Activated CD4-positive, alpha-beta T cell treated with anti-CD3 and anti-CD28 coated beads for 36 hours (primary cell): Measurements from ENCODE around the gene RACGAP1. TPM values are rescaled to one million over a fixed set of nuclear protein-coding genes. Genes with fewer than 3 reads are reported as not detected.
"Not testable (repeated sequence)": the region's sequence is repeated elsewhere in the genome, so short reads cannot be mapped to it uniquely, and the experiment has no call there.

Source experiments
- ATAC-seq: fragments of 200-7000 bp; cut with Tn5 transposase; one replicate; pipeline ENCODE4 v1.10.0; 2021; ENCODE audit warnings: mild to moderate bottlenecking, moderate library complexity
- CTCF ChIA-PET: fragments of 350-600 bp; sonication (Branson Sonifier 250); formaldehyde crosslinking; loops from one replicate; lab custom pipeline; 2021; ENCODE audit warnings: antibody characterized with exemption; lab: Charles Lee
- POLR2A ChIA-PET: fragments of 350-600 bp; sonication (Branson Sonifier 250); formaldehyde crosslinking; loops from one replicate; lab custom pipeline; 2021; ENCODE audit warnings: antibody characterized with exemption, inconsistent platforms; lab: Charles Lee
- DNase-seq: peaks from one replicate; pipeline ENCODE4 v3.0.0-alpha.2; 2020
- H3K27ac Mint-ChIP-seq: one replicate; pipeline ENCODE4 v1.8.0; 2021; ENCODE audit warnings: mixed read lengths
- H3K27me3 Mint-ChIP-seq: one replicate; pipeline ENCODE4 v1.8.0; 2021; ENCODE audit warnings: mixed read lengths
- H3K36me3 Mint-ChIP-seq: one replicate; pipeline ENCODE4 v1.8.0; 2021; ENCODE audit warnings: low read depth, mixed read lengths
- H3K4me1 Mint-ChIP-seq: one replicate; pipeline ENCODE4 v1.8.0; 2021; ENCODE audit warnings: mixed read lengths
- H3K4me3 Mint-ChIP-seq: one replicate; pipeline ENCODE4 v1.8.0; 2021; ENCODE audit warnings: mild to moderate bottlenecking, moderate library complexity, mixed read lengths
- H3K9me3 Mint-ChIP-seq: one replicate; pipeline ENCODE4 v1.8.0; 2021; ENCODE audit warnings: low read depth, mixed read lengths
- intact Hi-C, 2 experiments: fragments of 100-400 bp; cut with DNase I in 1 of 2; cut with micrococcal nuclease in 1 of 2; formaldehyde crosslinking; loops; one replicate each; pipeline versions ENCODE4 v1.14.2 to v1.15.1; 2022 to 2024; cut with DNase I, micrococcal nuclease
- total RNA-seq, 2 experiments: library from RNA; stranded (reverse); gene quantifications; one replicate each; pipeline ENCODE4 v1.2.3, GENCODE V29; 2021

Gene RACGAP1
- total RNA-seq, 2 experiments from 2014 or later: 99.7 to 118 TPM

DNA sequence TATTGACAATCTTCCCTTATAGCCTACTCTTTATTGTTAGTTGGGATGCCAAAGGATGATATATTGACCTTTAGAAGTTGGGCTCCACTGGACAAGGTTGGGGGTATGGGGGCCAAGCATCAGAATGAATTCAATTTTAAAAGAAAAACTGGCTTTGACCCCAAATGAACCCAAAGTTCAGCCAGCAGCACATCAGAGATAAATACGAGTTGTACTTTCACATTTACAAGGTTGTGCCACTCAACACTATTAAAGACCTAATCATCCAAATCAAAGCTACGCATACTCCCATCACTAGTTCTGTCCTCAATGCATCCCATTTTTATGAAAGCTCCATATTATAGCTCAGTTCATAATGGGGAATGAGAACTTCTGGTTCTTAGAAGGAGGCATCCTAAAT is 35.9 kb downstream of the RACGAP1 start:
- intact Hi-C loops, ATAC-seq, H3K4me1 Mint-ChIP-seq, H3K9me3 Mint-ChIP-seq, POLR2A ChIA-PET, DNase-seq, H3K27ac Mint-ChIP-seq, H3K4me3 Mint-ChIP-seq, H3K27me3 Mint-ChIP-seq: not testable (repeated sequence)
- CTCF ChIA-PET: interaction anchor here (0.6 to 2.0 kb wide), 3 partner anchors 36 to 97 kb away, joined by 3 to 9 read pairs (median 3); partner anchors contain the start of gene RACGAP1
- H3K36me3 Mint-ChIP-seq: peaks cover 46% of the 10 kb centered on the region

DNA sequence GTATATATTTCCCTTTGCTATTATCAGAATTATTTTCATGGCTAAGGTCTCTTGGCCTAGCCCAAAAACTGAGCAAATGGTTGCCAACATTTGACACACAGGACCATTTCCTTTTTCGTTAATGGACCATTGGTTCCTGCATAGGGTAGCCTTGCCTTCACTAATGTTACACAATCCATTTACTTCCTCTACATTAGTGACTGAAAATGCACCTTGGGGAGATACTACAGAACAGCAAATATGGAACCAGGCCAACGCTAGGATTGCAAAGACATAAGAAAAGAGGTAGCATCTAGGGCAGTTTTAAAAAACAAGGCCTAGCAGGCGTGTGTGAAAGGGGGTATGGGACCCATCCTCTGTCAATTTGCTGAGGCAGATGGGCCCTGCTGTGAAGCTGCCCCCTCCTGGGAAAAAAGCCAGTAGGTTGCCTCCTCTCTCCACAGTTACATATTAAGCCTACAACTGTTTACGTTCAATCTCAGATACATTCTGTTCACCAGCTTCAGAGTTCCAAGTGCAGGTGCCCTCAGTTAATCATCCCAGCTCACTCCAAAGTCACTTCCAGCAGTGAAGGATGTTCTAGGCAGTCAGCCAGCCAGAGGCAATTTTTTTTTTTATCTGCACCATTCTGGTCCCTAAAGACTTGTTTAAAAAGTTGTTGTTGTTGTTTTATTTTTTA is 37.5 kb downstream of the RACGAP1 start:
- H3K27ac Mint-ChIP-seq: no peak overlapping the region
- H3K9me3 Mint-ChIP-seq: no peaks in the 10 kb centered on the region
- peaks cover 35% of the 10 kb centered on the region for H3K36me3 Mint-ChIP-seq
- DNase-seq (no peak), ATAC-seq (no peak)
- peaks cover 6% of the 10 kb centered on the region for H3K4me1 Mint-ChIP-seq
- intact Hi-C loops: no loop called here
- H3K27me3 Mint-ChIP-seq: no peaks in the 10 kb centered on the region
- H3K4me3 Mint-ChIP-seq: no peak overlapping the region
- CTCF ChIA-PET: interaction anchor here (10.5 kb wide), 1 partner anchor 20 kb away, joined by 98 read pairs; no protein-coding TSS in a partner anchor
- POLR2A ChIA-PET: no interaction called here

GRCh38 chr12:49986476-49986875 is 38.8 kb downstream of the RACGAP1 start:
- POLR2A ChIA-PET: interaction anchor here (0.6 kb wide), 1 partner anchor 55 kb away, joined by 3 read pairs; no protein-coding TSS in a partner anchor
- H3K4me3 Mint-ChIP-seq, DNase-seq, H3K4me1 Mint-ChIP-seq, intact Hi-C loops, ATAC-seq, H3K27me3 Mint-ChIP-seq, H3K9me3 Mint-ChIP-seq: not testable (repeated sequence)
- H3K27ac Mint-ChIP-seq: peak overlapping the region; percentile 66
- CTCF ChIA-PET: interaction anchor here (0.6 to 10.5 kb wide), 5 partner anchors 19 to 335 kb away, joined by 3 to 98 read pairs (median 5); no protein-coding TSS in a partner anchor
- peaks cover 24% of the 10 kb centered on the region for H3K36me3 Mint-ChIP-seq

GRCh38 chr12:49985981-49986380 is 39.3 kb downstream of the RACGAP1 start:
- peaks cover 24% of the 10 kb centered on the region for H3K36me3 Mint-ChIP-seq
- intact Hi-C loops: no loop called here
- DNase-seq (peak; percentile 32), ATAC-seq (peak; percentile 84)
- H3K4me3 Mint-ChIP-seq: no peak overlapping the region
- H3K27ac Mint-ChIP-seq: no peak overlapping the region
- H3K4me1 Mint-ChIP-seq: peaks cover 6% of the 10 kb centered on the region
- POLR2A ChIA-PET: no interaction called here
- no peaks in the 10 kb centered on the region for H3K9me3 Mint-ChIP-seq
- CTCF ChIA-PET: interaction anchor here (0.6 to 10.5 kb wide), 9 partner anchors 18 to 900 kb away, joined by 3 to 98 read pairs (median 4); no protein-coding TSS in a partner anchor
- H3K27me3 Mint-ChIP-seq: no peaks in the 10 kb centered on the region

- DNase-seq: no peak
- peaks cover 6% of the 10 kb centered on the region for H3K4me1 Mint-ChIP-seq
- intact Hi-C loops: no loop called here
Observed at GRCh38 chr12:49984476-49985359, 40.6 kb downstream of the RACGAP1 start.

DNA sequence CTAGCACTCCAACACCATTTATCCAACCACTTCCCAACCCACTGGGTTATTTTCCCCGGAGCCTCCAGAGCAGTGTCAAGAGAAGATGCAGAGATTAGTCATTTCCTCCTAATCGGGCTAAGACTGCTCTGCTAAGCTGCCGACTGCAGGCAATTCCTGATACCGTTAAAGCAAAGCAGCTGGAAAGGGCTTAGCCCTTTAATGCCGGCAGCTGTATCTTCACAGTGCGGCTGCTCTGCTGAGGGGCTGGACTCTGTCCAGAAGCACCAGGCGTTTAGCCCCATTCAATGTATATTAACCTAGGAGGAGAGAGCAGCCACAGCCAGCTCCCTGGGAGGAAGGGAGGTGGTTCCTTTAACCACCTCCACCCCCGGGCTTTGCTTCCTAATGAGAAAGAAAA is 41.4 kb downstream of the RACGAP1 start:
- no peak for DNase-seq
- ChIA-PET CTCF (interaction anchor here (0.5 to 10.5 kb wide), 7 partner anchors 16 to 1464 kb away, joined by 3 to 98 read pairs (median 3); no protein-coding TSS in a partner anchor), POLR2A (interaction anchor here (0.7 kb wide), 1 partner anchor 911 kb away, joined by 3 read pairs; no protein-coding TSS in a partner anchor)
- peaks cover 6% of the 10 kb centered on the region for H3K4me1 Mint-ChIP-seq
- no peak overlapping the region for H3K4me3 Mint-ChIP-seq
- peaks cover 10% of the 10 kb centered on the region for H3K36me3 Mint-ChIP-seq
- no peaks in the 10 kb centered on the region for H3K9me3 Mint-ChIP-seq
- intact Hi-C loops: no loop called here
- H3K27me3 Mint-ChIP-seq: no peaks in the 10 kb centered on the region
- H3K27ac Mint-ChIP-seq: no peak overlapping the region
- ATAC-seq: no peak

More at GRCh38 chr12:49984476-49985359, 40.6 kb downstream of the RACGAP1 start:
- peaks cover 14% of the 10 kb centered on the region for H3K36me3 Mint-ChIP-seq
- POLR2A ChIA-PET: no interaction called here
- no peak overlapping the region for H3K4me3 Mint-ChIP-seq
- H3K27ac Mint-ChIP-seq: no peak overlapping the region
- H3K9me3 Mint-ChIP-seq: no peaks in the 10 kb centered on the region
- CTCF ChIA-PET: interaction anchor here (0.5 to 10.5 kb wide), 3 partner anchors 17 to 1463 kb away, joined by 3 to 98 read pairs (median 4); no protein-coding TSS in a partner anchor
- ATAC-seq: no peak
- H3K27me3 Mint-ChIP-seq: no peaks in the 10 kb centered on the region

DNA sequence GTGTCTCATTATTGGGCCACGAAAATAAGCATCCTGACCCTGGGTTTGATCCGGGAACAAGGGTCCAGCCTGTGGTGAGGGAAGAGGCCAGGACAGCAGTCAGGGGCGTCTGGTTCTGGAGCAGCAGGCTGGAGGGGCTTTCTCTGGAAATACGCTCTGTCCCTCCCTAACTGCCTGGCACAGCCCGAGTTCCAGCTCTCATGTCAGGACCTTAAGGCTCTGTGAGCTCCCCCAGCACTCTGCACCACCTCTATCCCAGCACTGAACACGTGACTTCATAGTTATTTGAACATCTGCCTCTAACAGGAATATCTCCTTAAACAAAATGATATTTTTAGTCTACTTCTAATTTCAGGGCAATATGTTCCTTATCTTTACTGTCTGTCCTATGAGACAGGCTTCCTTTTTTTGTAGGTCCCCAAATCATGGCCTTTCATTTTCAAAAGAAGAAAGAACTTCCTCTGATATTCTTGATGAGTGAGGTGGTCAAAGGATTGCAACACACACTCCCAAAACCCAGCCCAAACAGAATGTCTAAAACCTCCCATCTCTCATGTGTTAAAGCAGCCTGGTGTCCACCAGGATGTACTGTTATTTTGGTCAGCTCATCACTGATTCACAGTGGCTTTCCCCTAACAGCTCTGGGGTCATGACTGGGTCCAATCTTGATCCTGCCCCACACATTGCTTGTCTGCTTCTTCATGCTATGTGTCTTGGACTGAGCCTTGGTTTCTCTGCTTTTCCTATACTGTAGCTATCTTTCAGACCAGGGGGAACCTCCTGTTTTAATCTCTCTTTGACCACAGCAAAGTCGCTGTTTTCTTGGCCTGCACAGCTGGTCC is 42.8 kb downstream of the RACGAP1 start:
- Mint-ChIP-seq H3K27ac (no peak overlapping the region), H3K4me1 (peaks cover 6% of the 10 kb centered on the region), H3K36me3 (peaks cover 6% of the 10 kb centered on the region), H3K4me3 (no peak overlapping the region), H3K9me3 (no peaks in the 10 kb centered on the region), H3K27me3 (no peaks in the 10 kb centered on the region)
- intact Hi-C loops: no loop called here
- CTCF ChIA-PET: interaction anchor here (0.9 to 10.5 kb wide), 7 partner anchors 11 to 193 kb away, joined by 3 to 98 read pairs (median 3); no protein-coding TSS in a partner anchor
- POLR2A ChIA-PET: interaction anchor here (0.6 kb wide), 1 partner anchor 73 kb away, joined by 6 read pairs; no protein-coding TSS in a partner anchor
- ATAC-seq (no peak), DNase-seq (no peak)

GRCh38 chr12:49980501-49981349 is 44.6 kb downstream of the RACGAP1 start:
- H3K4me1 Mint-ChIP-seq: no peaks in the 10 kb centered on the region
- H3K4me3 Mint-ChIP-seq: no peak overlapping the region
- intact Hi-C loops: no loop called here
- no peak overlapping the region for H3K27ac Mint-ChIP-seq
- POLR2A ChIA-PET: interaction anchor here (0.6 kb wide), 1 partner anchor 34 kb away, joined by 3 read pairs; no protein-coding TSS in a partner anchor
- no peak for DNase-seq
- CTCF ChIA-PET: interaction anchor here (0.7 to 10.5 kb wide), 5 partner anchors 13 to 95 kb away, joined by 3 to 98 read pairs (median 5); no protein-coding TSS in a partner anchor
- H3K9me3 Mint-ChIP-seq: no peaks in the 10 kb centered on the region
- H3K36me3 Mint-ChIP-seq: no peaks in the 10 kb centered on the region
- no peak for ATAC-seq
- H3K27me3 Mint-ChIP-seq: no peaks in the 10 kb centered on the region

DNA sequence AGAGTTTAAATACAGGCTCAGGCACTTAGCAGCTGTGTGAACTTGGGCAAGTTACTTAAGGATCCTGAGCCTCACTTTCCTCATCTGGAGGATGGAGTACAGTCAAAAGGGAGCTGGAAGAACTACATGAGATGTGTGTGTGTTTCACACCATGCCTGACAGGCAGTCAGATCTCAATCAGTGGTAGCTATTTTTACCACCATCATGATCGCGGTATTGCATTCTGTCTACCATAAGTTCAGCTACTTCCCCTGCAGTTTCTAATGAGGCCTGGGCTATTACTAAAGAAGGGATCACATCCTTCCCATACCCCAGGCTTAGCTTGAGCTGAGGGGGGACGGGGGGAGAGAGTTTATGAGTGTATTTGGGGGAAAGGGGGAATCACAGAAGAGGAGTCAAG is 45.5 kb downstream of the RACGAP1 start:
- Mint-ChIP-seq H3K4me3 (no peak overlapping the region), H3K9me3 (no peaks in the 10 kb centered on the region), H3K36me3 (no peaks in the 10 kb centered on the region), H3K27ac (no peak overlapping the region), H3K4me1 (no peaks in the 10 kb centered on the region), H3K27me3 (no peaks in the 10 kb centered on the region)
- CTCF ChIA-PET: interaction anchor here (0.8 to 10.5 kb wide), 4 partner anchors 12 to 91 kb away, joined by 3 to 98 read pairs (median 6); no protein-coding TSS in a partner anchor
- intact Hi-C loops: no loop called here
- no peak for DNase-seq
- POLR2A ChIA-PET: no interaction called here
- no peak for ATAC-seq
